Testis (tissue), 3 donors: ENCODE data around the gene GADD45GIP1. TPM values are rescaled to one million over a fixed set of nuclear protein-coding genes. Genes with fewer than 3 reads are reported as not detected.
A peak's percentile ranks its signal among the peaks of the same experiment; 100 is the strongest.
"Not testable (repeated sequence)": the region's sequence is repeated elsewhere in the genome, so short reads cannot be mapped to it uniquely, and the experiment has no call there.

Source experiments
- DNase-seq: peaks from one replicate; pipeline ENCODE4 v3.0.0-alpha.2; 2019
- H3K27ac ChIP-seq, 2 donors: fragments of 200-600 bp; sonication (generic); one replicate each; pipeline ENCODE4 v1.5.1; 2019
- H3K27me3 ChIP-seq: fragments of 200-600 bp; sonication (generic); one replicate; pipeline ENCODE4 v1.5.1; 2019
- H3K36me3 ChIP-seq: fragments of 200-600 bp; sonication (generic); one replicate; pipeline ENCODE4 v1.5.1; 2017; ENCODE audit warnings: low read depth; ENCODE audit errors: missing control alignments
- H3K4me1 ChIP-seq: fragments of 200-600 bp; sonication (generic); one replicate; pipeline ENCODE4 v1.5.1; 2019
- H3K4me3 ChIP-seq, 2 donors: fragments of 200-600 bp; sonication (generic); one replicate each; pipeline ENCODE4 v1.5.1; 2017 to 2019
- H3K9me3 ChIP-seq: fragments of 200-600 bp; sonication (generic); one replicate; pipeline ENCODE4 v1.5.1; 2017
- CTCF ChIP-seq, 3 experiments: fragments of 450-650 bp in 2 of 3; fragments of 200-600 bp in 1 of 3; sonication (generic) in 1 of 3; IDR thresholded peaks; one replicate each; pipeline ENCODE4 v1.5.1; 2016 to 2019; ENCODE audit warnings: antibody characterized with exemption in 3 of 3, mild to moderate bottlenecking in 2 of 3, moderate library complexity in 1 of 3
- POLR2A ChIP-seq: fragments of 450-650 bp; IDR thresholded peaks from one replicate; pipeline ENCODE4 v1.6.1; 2017; ENCODE audit warnings: antibody characterized with exemption, mild to moderate bottlenecking, moderate library complexity
- WGBS, 2 donors: methylation state at CpG; one replicate each; pipeline ENCODE4 v1.1.5; 2018; 5-methylcytosine and 5-hydroxymethylcytosine counted together
- intact Hi-C: fragments of 100-400 bp; cut with DNase I; formaldehyde crosslinking; loops from one replicate; pipeline ENCODE4 v1.15.1; 2023; ENCODE audit warnings: low total_unique reads
- polyA plus RNA-seq: library from polyadenylated mRNA; stranded (reverse); fragments of 350-450 nt; fragmentation: Illumina TruSeq; extraction: RNeasy Lipid Tissue Mini Kit (QIAGEN cat#74804); gene quantifications from one replicate; pipeline ENCODE4 v1.2.3, GENCODE V29; 2014; ENCODE audit warnings: low read depth, low replicate concordance; ENCODE audit not compliant: insufficient read depth
- total RNA-seq, 2 donors: library from RNA; depleted of rRNA; stranded (reverse); fragments of >200 nt; gene quantifications; one replicate each; pipeline ENCODE4 v1.2.3, GENCODE V29; 2016

Gene GADD45GIP1
- total and polyA plus RNA-seq, 3 donors from 2014 or later = 21.6 to 39.8 (median 32.2) TPM

- Histone ChIP-seq H3K4me3 (no peak overlapping the region), H3K27ac (no peak overlapping the region), H3K36me3 (no peaks in the 10 kb centered on the region), H3K27me3 (no peaks in the 10 kb centered on the region), H3K4me1 (peaks cover 8% of the 10 kb centered on the region), H3K9me3 (no peaks in the 10 kb centered on the region)
- 75 to 77% methylated on average over 6 of the region's 6 CpGs for WGBS, 2 donors
- no peak for DNase-seq
- TF ChIP-seq CTCF (IDR thresholded peaks at IDR 0.05) (no peak), POLR2A (no peak)
- intact Hi-C loops = no loop called here
Measured at GRCh38 chr19:12959481-12959880, 2.5 kb upstream of the GADD45GIP1 start.

- Histone ChIP-seq H3K27ac (peak overlapping the region; percentile 82 to 89), H3K4me1 (peaks cover 19% of the 10 kb centered on the region), H3K4me3 (peak overlapping the region; percentile 82 to 83)
- H3K9me3 ChIP-seq, DNase-seq, H3K27me3 ChIP-seq, intact Hi-C loops, H3K36me3 ChIP-seq: not testable (repeated sequence)
- 22 to 29% methylated on average over 26 to 31 of the region's 31 CpGs for WGBS, 2 donors
Measured at GRCh38 chr19:12957389-12957952, 448 bp upstream of the GADD45GIP1 start.

DNA sequence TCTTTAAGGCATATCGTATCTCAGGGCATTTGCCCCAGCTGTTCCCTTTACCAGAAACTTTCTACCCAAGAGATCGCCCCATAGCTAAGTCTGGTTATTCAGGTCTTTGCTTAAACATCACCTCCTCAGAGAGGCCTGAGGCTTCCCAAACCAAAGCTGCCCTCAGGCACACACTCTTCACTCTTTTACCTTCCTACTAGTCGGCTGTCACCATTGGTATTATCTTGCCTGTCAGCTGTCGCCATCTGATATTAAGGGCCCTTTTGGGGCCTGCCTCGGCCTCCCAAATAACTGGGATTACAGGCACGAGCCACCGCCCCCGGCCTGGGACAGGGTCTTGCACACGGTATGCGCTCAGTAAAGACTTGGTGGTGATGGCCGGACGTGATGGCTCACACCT, 1.0 kb downstream of the GADD45GIP1 start:
- H3K4me3 ChIP-seq = peak overlapping the region; percentile 82 to 83
- no peaks in the 10 kb centered on the region for H3K27me3 ChIP-seq
- H3K27ac ChIP-seq = peak overlapping the region in 1 of 2 donors; percentile 89
- no peak for TF ChIP-seq CTCF (IDR thresholded peaks at IDR 0.05)
- TF ChIP-seq POLR2A = no peak
- peaks cover 19% of the 10 kb centered on the region for H3K4me1 ChIP-seq
- no peaks in the 10 kb centered on the region for H3K9me3 ChIP-seq
- H3K36me3 ChIP-seq = no peaks in the 10 kb centered on the region
- intact Hi-C loops = no loop called here
- no peak for DNase-seq
- WGBS, 2 donors = 38 to 41% methylated on average over 9 to 12 of the region's 12 CpGs

DNA sequence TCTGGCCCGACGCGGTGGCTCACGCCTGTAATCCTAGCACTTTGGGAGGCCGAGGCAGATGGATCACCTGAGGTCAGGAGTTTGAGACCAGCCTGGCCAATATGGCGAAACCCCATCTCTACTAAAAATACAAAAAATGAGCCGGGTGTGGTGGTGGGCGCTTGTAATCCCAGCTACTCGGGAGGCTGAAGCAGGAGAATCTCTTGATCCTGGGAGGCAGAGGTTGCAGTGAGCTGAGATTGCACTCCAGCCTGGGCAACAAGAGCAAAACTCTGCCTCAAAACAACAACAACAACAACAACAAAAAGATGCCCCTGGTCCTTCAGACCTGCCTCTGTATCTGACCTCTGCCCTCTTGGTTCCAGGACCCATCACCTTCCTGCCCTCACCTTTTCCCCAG, 1.4 kb downstream of the GADD45GIP1 start:
- intact Hi-C loops, H3K36me3 ChIP-seq, DNase-seq, H3K27me3 ChIP-seq, H3K4me3 ChIP-seq, H3K27ac ChIP-seq, H3K9me3 ChIP-seq: not testable (repeated sequence)
- peaks cover 19% of the 10 kb centered on the region for H3K4me1 ChIP-seq
- 87 to 96% methylated on average over 9 of the region's 9 CpGs for WGBS, 2 donors

- Histone ChIP-seq H3K4me3 (no peak overlapping the region), H3K36me3 (no peaks in the 10 kb centered on the region), H3K9me3 (no peaks in the 10 kb centered on the region), H3K27me3 (no peaks in the 10 kb centered on the region), H3K27ac (no peak overlapping the region), H3K4me1 (peaks cover 19% of the 10 kb centered on the region)
- intact Hi-C loops = no loop called here
- TF ChIP-seq CTCF (IDR thresholded peaks at IDR 0.05) = no peak
- no peak for TF ChIP-seq POLR2A
- WGBS, 2 donors = 53 to 83% methylated on average over 1 of the region's 1 CpG
- DNase-seq = no peak
Measured at GRCh38 chr19:12954612-12954962, 2.4 kb downstream of the GADD45GIP1 start.
